ENCODE measurements around the gene C17orf67. TPM values are rescaled to one million over a fixed set of nuclear protein-coding genes. Genes with fewer than 3 reads are reported as not detected.

The C17orf67 gene
- total and polyA plus RNA-seq, 9 of the 15 experiments (the other 6 are each of a cell fraction or from before 2014, with no cell fraction given) = 0.07 to 1.7 (median 0.59) TPM

- no peak for TF ChIP-seq ATF3 (IDR thresholded peaks at IDR 0.05)
- TF ChIP-seq ATF3 (CRISPR knock-in tag; conservative IDR thresholded peaks at IDR 0.05) = no peak
- TF ChIP-seq HNRNPL (IDR thresholded peaks at IDR 0.05; ENCODE audit: low read depth, low read length) = no peak
- no peak for TF ChIP-seq NR2C2 (CRISPR knock-in tag; IDR thresholded peaks at IDR 0.05)
- TF ChIP-seq NR2C2 (tag; IDR thresholded peaks at IDR 0.05) = peak; percentile 44; the same call in 1 of the 2 replicates
- peak; percentile 33; the same call in 1 of the 2 replicates for TF ChIP-seq NR2C1 (IDR thresholded peaks at IDR 0.05)
- TF ChIP-seq NR2C1 (tag; IDR thresholded peaks at IDR 0.05) = 0 out of 2 replicates have a peak, but pooled peaks have one; percentile 21
- no peak for TF ChIP-seq POU5F1 (IDR thresholded peaks at IDR 0.05; ENCODE audit: borderline replicate concordance, low read depth, low read length, partially characterized antibody)
- no peak for TF ChIP-seq LEF1 (IDR thresholded peaks at IDR 0.05)
- no peak for TF ChIP-seq EWSR1 (IDR thresholded peaks at IDR 0.05; ENCODE audit: borderline replicate concordance, low read depth, partially characterized antibody)
These were observed 30.3 kb upstream of the C17orf67 start (continued) for GRCh38 chr17:56863974-56864373.

- no peak overlapping the region for H3K4me3 ChIP-seq
- in situ Hi-C loops (cut with MboI) = no loop called here
- ATAC-seq = no peak
- no peaks in the 10 kb centered on the region for H3K27me3 ChIP-seq (ENCODE audit: control insufficient read depth in 2 of 2, insufficient read depth in 2 of 2, low read length in 2 of 2)
- DNase-seq (ENCODE audit: extremely low read depth in 1 of 4, low spot score in 3 of 4) = no peak
- CTCF ChIA-PET (ENCODE audit: low intra/inter-chr PET ratio) = no interaction called here
- no peak overlapping the region for H3K9ac ChIP-seq (ENCODE audit: insufficient read depth in 1 of 2, low read depth in 2 of 2, low read length in 2 of 2)
- TF ChIP-seq CEBPG (CRISPR knock-in tag; IDR thresholded peaks at IDR 0.05) (no peak), CEBPG (tag; conservative IDR thresholded peaks at IDR 0.05 in 1 of 2, IDR thresholded peaks at IDR 0.05 in 1 of 2) (peak; percentile 50 to 51; a peak in 3 of 4 replicates), ZNF175 (CRISPR knock-in tag; IDR thresholded peaks at IDR 0.05; ENCODE audit: low read depth) (no peak)
- intact Hi-C loops (cut with micrococcal nuclease) = no loop called here
- H2AFZ ChIP-seq (ENCODE audit: low read depth, low read length) = no peak overlapping the region
- no peaks in the 10 kb centered on the region for H3K4me1 ChIP-seq (replicated peaks in 1 of 2; ENCODE audit: control insufficient read depth in 2 of 2, insufficient read depth in 2 of 2, low read length in 2 of 2)
- FAIRE-seq = no peak
- BruUV-seq (replicated peaks) = no TSS peak
- H3K79me2 ChIP-seq (ENCODE audit: control insufficient read depth, insufficient read depth, low read length) = no peaks in the 10 kb centered on the region
- H3K27ac ChIP-seq (ENCODE audit: extremely low read depth, low read depth, low read length) = no peak overlapping the region
- no peaks in the 10 kb centered on the region for H4K20me1 ChIP-seq (replicated peaks; ENCODE audit: control insufficient read depth, insufficient read depth, low read length)
- WGBS (ENCODE audit: insufficient coverage, low coverage, missing lambda C conversion rate) = 77% methylated on average over 3 of the region's 3 CpGs
- H3K36me3 ChIP-seq (ENCODE audit: control insufficient read depth, insufficient read depth, low read length) = peaks cover 70% of the 10 kb centered on the region
- no peaks in the 10 kb centered on the region for H3K9me3 ChIP-seq (replicated peaks; ENCODE audit: control insufficient read depth, insufficient read depth, low read depth, low read length)
- H3K9me1 ChIP-seq (ENCODE audit: control insufficient read depth, insufficient read depth, low read length) = no peaks in the 10 kb centered on the region
- no peak overlapping the region for H3K4me2 ChIP-seq (ENCODE audit: insufficient read depth, low read length)
- POLR2A ChIA-PET = no interaction called here
These were observed 28.2 kb upstream of the C17orf67 start for GRCh38 chr17:56861899-56862298.

Measured in K562 (cell line).